RWPE2 (cell line): ENCODE measurements around the gene EFS.

Source experiments
- ATAC-seq: fragments of 200-7000 bp; cut with Tn5 transposase; 3 replicates; pipeline ENCODE4 v1.9.1; 2021; ENCODE audit warnings: low read depth
- DNase-seq: peaks from one replicate; pipeline ENCODE4 v3.0.0-alpha.2; 2020; ENCODE audit warnings: low spot score
- H3K27ac ChIP-seq: fragments of 450-650 bp; 2 replicates; pipeline ENCODE4 v1.5.1; 2017; ENCODE audit warnings: mild to moderate bottlenecking; ENCODE audit not compliant: poor library complexity, severe bottlenecking
- H3K27me3 ChIP-seq: fragments of 250-450 bp; sonication (Bioruptor Pico); 2 replicates; pipeline ENCODE4 v1.5.1; 2021; ENCODE audit warnings: mild to moderate bottlenecking, moderate library complexity; ENCODE audit not compliant: insufficient read depth, poor library complexity, severe bottlenecking
- H3K36me3 ChIP-seq: fragments of 250-450 bp; sonication (Bioruptor Pico); 2 replicates; pipeline ENCODE4 v1.5.1; 2020; ENCODE audit warnings: low read depth, mild to moderate bottlenecking, moderate library complexity
- H3K4me1 ChIP-seq: fragments of 250-450 bp; sonication (Bioruptor Pico); 2 replicates; pipeline ENCODE4 v1.5.1; 2021; ENCODE audit warnings: mild to moderate bottlenecking, moderate library complexity; ENCODE audit not compliant: insufficient read depth, poor library complexity, severe bottlenecking
- H3K4me3 ChIP-seq: fragments of 250-450 bp; sonication (Bioruptor Pico); 2 replicates; pipeline ENCODE4 v1.5.1; 2021; ENCODE audit warnings: mild to moderate bottlenecking, moderate library complexity; ENCODE audit not compliant: severe bottlenecking
- H3K9me3 ChIP-seq: fragments of 250-450 bp; sonication (Bioruptor Pico); 2 replicates; pipeline ENCODE4 v1.5.1; 2021; ENCODE audit warnings: mild to moderate bottlenecking, moderate library complexity; ENCODE audit not compliant: severe bottlenecking
- TF ChIP-seq, protein P1 (sequence below): fragments of 450-650 bp; IDR thresholded peaks from one replicate; pipeline ENCODE4 v1.5.1; 2017; ENCODE audit warnings: mild to moderate bottlenecking, moderate library complexity; ENCODE audit not compliant: poor library complexity, severe bottlenecking

Gene EFS

DNA sequence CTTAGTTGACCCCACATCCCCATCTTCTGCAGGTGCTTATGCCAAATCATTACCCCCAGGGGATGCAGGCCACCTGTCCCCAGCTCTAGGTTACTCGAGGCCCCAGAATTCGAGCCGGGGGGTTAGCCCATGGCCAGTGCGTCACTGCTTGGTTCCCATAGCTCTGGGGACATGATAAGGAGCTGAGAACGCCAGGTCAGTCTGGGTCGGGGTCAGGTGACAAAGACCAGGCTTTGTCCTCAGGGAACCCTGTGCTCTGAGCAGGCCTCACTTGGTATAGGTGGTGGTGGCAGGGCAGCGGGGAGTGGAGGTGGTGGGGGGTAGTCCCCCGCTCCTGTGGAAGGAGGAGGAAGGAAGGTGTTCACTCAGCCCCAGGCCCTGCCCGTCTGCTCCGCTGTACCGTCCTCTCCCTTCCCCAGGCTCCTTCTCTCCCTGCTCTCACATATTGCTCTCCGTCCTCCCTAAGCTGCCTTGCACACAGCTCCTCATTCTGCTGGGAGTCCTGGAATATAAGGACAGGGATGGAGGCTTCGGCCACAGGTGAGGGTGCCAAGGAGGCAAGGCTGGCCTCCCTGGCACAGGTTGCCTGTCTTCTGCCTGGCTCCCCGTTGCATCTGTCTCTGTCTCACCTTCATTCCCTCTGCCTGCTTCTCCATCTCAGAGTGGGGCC is 45.1 kb upstream of the EFS start:
- TF ChIP-seq, protein P1, sequence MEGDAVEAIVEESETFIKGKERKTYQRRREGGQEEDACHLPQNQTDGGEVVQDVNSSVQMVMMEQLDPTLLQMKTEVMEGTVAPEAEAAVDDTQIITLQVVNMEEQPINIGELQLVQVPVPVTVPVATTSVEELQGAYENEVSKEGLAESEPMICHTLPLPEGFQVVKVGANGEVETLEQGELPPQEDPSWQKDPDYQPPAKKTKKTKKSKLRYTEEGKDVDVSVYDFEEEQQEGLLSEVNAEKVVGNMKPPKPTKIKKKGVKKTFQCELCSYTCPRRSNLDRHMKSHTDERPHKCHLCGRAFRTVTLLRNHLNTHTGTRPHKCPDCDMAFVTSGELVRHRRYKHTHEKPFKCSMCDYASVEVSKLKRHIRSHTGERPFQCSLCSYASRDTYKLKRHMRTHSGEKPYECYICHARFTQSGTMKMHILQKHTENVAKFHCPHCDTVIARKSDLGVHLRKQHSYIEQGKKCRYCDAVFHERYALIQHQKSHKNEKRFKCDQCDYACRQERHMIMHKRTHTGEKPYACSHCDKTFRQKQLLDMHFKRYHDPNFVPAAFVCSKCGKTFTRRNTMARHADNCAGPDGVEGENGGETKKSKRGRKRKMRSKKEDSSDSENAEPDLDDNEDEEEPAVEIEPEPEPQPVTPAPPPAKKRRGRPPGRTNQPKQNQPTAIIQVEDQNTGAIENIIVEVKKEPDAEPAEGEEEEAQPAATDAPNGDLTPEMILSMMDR = no peak
- Histone ChIP-seq H3K36me3 (no peaks in the 10 kb centered on the region), H3K27me3 (no peaks in the 10 kb centered on the region), H3K9me3 (no peaks in the 10 kb centered on the region), H3K27ac (no peak overlapping the region), H3K4me1 (no peaks in the 10 kb centered on the region), H3K4me3 (no peak overlapping the region)
- DNase-seq (no peak), ATAC-seq (no peak)

DNA sequence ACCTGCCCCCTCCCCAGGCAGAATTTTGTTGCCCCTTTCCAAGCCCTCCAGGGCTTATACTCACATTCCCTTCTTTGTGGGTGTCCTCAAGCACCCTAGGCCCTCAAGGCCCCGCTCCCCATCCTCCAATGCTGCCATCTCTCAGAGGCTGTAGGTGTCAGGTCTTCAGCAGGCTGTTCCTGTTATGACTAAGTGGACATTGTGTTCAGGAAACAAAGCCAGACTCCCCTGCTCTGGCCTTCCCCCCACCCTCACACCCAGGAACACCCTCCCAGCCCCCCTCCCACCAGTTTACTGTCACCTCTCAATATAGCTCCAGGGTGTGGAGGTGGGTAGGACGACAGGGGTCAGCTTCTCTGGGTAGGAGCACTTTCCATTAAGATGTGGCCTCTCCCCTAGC is 44.5 kb upstream of the EFS start:
- Histone ChIP-seq H3K4me3 (no peak overlapping the region), H3K9me3 (no peaks in the 10 kb centered on the region), H3K36me3 (no peaks in the 10 kb centered on the region), H3K4me1 (no peaks in the 10 kb centered on the region), H3K27me3 (no peaks in the 10 kb centered on the region), H3K27ac (no peak overlapping the region)
- TF ChIP-seq, protein P1 = no peak
- no peak for DNase-seq
- ATAC-seq = no peak; the same call in 2 of the 3 replicates

DNA sequence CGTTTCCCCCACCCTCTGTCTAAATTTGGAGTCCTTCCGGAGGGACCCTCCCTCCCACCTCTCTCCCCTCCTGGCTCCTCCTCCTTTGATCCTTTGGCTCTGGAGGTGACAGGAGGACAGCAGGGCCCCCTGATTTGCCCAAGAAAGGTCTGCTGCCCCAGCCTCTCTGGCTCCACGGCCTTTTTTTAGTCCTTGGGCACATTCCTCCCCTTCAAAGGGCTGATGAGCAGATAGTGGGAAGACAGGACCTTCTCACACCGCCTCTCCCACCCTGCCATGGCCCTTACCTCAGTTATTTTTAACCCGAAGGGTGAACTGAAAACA is 43.3 kb upstream of the EFS start:
- Histone ChIP-seq H3K4me3 (no peak overlapping the region), H3K27ac (no peak overlapping the region), H3K4me1 (no peaks in the 10 kb centered on the region), H3K9me3 (no peaks in the 10 kb centered on the region), H3K36me3 (no peaks in the 10 kb centered on the region), H3K27me3 (no peaks in the 10 kb centered on the region)
- TF ChIP-seq, protein P1 = no peak
- no peak for ATAC-seq
- DNase-seq = no peak

DNA sequence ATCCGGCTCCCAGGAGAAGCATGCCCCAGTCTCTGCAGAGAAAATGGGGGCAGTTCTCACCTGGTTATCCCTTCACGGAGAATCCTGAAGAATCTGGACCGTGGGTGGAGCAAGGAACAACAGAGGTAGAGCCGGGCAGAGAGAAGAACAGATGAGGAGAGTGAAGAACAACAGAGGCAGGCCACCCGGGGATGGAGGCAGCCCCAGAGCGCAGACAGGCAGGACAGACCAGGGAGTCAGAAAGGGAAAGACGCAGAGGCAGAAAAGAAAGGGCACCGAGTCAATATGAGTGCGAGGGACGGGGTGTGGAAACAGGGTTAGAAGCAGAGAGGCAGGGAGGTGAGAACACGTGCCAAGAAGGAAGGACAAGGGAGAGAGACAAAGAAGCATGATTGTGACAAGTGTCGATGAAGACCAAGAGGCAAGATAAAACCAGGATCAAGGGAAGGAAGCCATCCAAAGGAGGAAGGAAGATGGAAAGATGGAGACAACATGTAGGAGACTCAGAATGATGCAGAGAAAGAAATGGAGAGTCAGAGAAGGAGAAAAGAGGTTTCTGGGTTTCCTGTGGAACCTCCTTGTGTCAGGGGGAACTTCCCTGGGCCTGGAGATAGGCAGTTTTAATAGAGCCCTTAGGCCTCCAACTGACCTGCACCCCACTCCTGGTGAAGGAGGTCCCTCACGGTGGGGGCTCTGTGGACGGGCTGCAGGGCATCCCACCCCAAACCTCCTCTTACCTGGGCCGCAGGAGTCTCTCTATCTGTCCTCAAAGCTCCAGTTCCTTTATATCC is 42.7 kb upstream of the EFS start, which contains the start of gene MYH6:
Gene MYH6, minus strand, starts transcription at position 758 of the 791 bp plus-strand sequence. CDS start 1,050 bp downstream, outside the sequence.
- H3K27ac ChIP-seq = no peak within 1 kb of the TSS
- no peaks in the 10 kb centered on the region for H3K9me3 ChIP-seq
- no peaks in the 10 kb centered on the region for H3K36me3 ChIP-seq
- H3K27me3 ChIP-seq = no peaks in the 10 kb centered on the region
- H3K4me1 ChIP-seq = no peaks in the 10 kb centered on the region
- TF ChIP-seq, protein P1 = no peak
- no peak for DNase-seq
- no peak for ATAC-seq
- H3K4me3 ChIP-seq = no peak within 1 kb of the TSS
